Hindlimb muscle (tissue), 1 donor: ENCODE results near the gene EME2. TPM values are rescaled to one million over a fixed set of nuclear protein-coding genes. Genes with fewer than 3 reads are reported as not detected.
"Not testable (repeated sequence)": the region's sequence is repeated elsewhere in the genome, so short reads cannot be mapped to it uniquely, and the experiment has no call there.

ENCODE experiments used
- DNase-seq: peaks from one replicate; pipeline ENCODE4 v3.0.0-alpha.2; 2013
- polyA plus RNA-seq: library from polyadenylated mRNA; unstranded; fragments of 120-200 nt; gene quantifications from one replicate; pipeline ENCODE4 v1.2.1, GENCODE V29; 2013; ENCODE audit not compliant: insufficient read length

EME2 gene
- polyA plus RNA-seq, 1 donor = 7.2 TPM

DNA sequence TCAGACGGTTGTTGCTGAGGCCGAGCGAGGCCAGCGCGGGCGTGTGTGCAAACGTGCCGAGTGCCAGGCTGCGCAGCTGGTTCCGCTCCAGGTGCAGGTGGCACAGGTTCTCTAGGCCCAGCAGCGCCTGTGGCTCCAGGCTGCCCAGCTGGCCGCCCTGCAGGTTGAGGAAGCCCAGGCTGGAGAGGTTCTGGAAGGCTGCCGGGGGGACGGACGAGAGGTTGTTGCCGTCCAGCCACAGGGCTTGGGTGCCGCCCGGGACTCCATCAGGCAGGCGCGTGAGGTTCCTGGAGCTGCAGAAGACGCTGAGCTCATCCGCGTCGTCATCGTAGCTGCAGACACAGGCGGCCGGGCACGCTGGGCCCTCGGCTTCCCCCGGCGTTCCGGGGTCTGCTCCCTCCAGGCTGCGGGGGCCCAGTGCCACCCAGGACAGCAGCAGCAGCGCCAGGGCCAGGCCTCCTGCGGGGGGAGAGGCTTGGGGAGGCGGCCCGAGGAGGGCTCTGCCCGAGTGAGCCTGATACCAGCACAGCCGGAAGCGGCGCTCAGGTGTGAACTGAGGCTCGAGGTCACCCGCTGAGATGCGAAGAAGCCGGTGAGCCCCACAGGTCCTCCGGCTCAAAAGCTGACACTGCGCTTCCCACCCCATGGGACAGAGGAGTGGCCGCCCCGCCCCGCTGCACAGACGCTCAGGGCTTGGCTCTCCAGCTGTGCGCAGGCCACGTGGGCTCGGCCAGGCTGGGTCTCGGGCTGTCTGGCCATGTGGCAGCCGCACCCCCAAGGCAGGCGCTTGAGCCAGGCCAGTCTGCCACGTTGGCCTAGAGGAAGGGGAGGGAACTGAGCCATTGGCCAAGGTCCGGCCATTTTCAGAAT lies 19.6 kb downstream of the EME2 start:
- DNase-seq = no peak

DNA sequence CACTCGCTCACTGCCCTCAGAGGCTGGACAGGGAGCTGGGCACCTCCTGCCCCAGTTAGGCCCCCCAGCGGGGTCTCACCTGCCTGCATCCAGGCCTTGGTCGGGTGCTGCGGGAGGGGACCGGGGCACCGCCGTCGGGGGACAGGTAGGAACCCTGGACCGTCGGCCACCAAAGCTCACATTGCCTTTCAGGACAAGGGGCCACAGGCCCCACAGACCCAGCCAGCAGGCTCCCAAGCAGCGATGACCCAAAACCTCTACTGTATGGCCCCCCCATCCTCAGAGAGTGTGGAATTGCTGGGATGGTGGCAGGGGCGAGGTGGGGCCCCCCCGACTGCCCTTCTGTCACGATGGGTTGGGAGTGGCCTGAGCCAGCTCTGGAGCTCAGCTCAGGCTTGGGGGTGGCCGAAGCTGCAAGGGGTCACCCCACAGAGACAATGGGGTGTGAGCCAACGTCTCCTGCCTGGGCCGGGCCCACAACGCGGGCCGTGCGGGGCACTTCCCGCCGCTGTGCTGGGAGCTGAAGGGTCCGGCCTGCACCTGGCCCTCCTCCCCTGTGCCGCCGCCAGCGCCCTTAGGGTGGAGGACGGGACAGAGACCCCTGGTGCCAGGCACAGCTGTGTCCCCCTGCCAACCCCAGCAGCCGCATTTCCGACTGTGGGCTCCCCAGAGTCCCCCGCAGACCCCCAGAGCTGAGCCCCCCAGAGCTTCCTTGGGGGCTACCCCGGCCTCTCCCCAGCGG lies 20.4 kb downstream of the EME2 start:
- no peak for DNase-seq

DNA sequence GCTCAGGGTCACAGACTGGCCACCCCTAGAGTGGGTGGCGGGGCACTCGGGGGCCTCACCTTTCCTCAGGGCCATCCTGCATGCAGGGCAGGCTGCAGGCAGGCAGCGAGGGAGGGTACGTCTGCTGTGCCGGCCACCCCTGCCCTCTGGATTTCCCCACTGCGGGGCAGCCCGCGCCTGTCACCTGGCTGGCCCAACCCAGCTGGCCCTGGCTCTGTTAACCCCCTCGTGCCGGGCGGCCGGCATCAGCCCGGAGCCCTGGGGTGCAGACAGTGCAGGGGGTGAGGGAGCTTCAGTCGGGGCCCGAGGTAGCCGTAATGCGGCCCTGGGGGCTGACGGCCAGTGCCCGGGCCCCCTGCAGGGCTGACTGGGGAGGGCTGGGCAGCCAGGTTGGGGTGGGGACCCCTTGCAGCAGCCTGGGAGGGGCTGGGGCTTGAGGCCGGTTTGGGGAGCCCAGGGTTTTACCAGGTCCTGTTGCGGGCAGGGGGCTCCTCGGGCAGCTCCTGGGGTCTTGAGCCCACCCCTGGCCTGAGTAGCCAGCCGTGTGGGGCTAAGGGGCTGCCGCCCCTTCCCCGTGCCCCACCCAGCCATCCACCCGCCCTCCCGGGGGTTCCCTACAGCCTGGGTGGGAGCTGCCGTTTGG lies 21.1 kb downstream of the EME2 start, which contains the start of gene IGFALS:
TSS of gene IGFALS (minus strand) at position 128 of the 643 bp plus-strand sequence. CDS start at position 75, 53 bp downstream.
- no peak for DNase-seq

DNA sequence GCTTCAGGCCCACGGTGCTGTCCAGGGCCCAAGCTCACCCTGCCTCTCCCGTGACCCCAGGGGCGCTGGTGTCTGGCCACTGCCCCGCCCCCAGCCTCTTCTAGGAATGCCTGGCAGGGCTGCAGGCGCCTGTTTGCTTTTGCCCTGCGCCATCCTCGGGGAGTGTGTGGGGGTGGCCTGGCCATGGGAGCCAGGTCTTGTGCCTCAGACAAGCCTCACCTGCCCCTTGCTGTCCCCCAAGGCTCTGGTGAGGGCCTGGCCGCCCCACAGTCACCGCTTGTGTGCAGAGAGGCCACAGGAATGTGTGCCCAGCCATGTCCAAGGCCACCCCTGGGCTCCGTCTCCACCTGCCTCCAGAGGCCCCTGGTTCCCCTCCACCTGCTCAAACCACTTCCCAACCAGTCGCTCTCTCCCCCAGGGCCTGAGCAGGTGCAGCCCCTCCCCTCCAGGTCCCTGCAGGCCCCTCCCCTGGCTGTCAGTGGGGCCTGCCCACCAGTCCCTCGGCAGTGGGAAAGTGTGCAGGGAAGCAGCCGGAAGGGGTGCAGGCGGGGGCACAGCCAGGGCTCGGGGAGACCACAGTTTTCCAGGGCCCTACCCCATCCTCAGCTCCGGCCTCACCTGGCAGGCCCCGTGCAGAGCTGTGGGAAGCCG lies 21.7 kb downstream of the EME2 start:
- no peak for DNase-seq

- no peak for DNase-seq
Observed at GRCh38 chr16:1794908-1795666, 22.5 kb downstream of the EME2 start.

GRCh38 chr16:1799263-1799662 lies 26.7 kb downstream of the EME2 start:
- not testable (repeated sequence) for DNase-seq

DNA sequence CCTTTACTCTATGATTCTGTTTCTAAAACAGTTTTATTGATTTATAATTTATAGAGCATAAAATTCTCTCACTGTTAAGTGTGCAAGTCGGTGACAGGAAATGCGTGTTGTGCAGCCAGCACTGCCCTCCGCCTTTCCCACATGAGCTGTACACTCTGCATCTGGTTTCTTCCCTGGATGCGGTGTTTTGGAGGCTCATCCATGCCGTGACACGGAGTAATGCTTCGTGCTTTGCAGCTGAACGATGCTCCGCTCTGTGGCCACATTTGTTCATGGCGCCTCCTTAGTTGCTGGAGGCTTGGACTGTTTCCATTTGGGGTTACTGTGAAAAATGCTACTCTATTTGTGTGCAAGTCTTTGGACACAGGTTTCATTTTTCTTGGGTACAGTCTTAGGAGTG lies 28.1 kb downstream of the EME2 start:
- DNase-seq = no peak

DNA sequence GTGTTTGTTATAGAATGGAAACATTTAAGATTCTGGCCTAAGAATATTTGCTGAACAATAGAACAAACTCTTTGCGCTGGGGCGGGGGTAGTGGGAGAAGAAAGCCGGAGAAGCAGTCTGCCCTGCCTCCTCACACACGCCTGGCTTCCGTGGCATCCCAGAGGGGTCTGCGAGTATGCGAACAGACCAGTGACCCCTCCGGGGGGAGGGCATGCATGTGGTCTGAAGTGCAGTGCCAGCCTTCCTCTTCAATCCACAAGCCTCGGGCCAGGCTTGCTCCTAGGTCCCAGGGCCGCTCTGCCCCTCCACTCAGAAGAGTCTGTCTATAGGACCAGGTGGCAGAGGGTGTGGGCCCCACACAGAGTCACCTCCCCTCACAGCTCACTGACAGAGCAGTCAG lies 35.0 kb downstream of the EME2 start:
- no peak for DNase-seq

DNA sequence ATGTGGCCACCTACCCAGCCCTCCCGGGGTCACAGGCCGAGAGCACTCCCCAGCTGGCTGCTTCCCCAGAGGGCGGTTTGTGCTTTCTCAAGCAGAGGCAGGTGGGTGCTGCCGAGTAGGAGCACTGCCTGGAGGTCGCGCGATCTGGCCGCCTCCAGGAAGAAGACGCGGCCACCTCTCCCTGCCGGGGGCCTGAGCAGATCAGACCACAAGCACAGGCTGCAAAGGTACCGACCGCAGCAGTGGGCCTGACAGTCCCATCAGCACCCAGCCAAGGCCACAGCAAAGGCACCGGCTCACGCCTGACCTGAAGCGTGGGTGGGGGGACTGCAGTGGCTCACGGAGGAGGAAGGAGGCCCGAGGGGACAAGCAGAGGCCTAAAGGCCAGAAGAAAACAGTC lies 36.1 kb downstream of the EME2 start:
- DNase-seq = no peak

- no peak for DNase-seq
Observed at GRCh38 chr16:1809281-1809801, 36.7 kb downstream of the EME2 start.

DNA sequence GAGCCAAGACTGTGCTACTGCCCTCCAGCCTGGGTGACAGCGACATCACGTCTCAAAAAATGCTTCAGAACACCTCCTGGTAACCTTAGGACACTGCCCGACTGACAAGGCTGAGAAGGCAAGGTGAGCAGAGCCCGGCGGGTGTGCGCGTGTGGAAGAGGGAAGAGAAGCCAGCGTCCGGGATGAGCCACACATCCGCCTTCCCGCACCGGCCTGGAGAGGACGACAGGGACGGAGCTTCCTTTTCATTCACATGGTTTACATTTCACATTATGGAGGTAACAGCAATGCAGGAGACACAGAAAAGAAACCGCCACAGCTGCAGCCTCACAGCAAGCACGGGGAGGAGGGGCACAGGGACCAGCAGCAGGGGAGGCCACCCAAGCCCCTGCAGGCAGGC lies 37.5 kb downstream of the EME2 start:
- no peak for DNase-seq

- no peak for DNase-seq
Observed at GRCh38 chr16:1810536-1810935, 37.9 kb downstream of the EME2 start.

DNA sequence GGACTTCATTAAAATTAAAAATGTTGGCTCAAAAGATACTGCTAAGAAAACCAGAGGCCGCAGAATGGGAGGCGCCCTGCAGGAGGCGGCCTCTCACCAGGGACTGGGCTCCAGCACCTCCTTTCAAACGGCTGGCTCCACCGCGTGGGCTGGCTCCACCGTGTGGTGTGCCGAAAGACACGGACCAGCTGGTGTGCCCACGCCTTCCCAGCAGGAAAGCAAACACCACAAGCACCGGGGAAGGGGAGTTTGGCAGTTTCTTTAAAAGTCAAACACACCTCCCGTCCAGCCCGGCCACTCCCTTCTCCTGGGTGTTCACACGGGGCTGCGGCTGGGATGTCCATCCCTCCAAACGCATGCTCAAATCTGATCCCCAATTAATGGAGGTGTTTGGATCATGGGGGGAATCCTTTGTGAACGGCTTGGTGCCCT lies 40.1 kb downstream of the EME2 start:
- DNase-seq = no peak

DNA sequence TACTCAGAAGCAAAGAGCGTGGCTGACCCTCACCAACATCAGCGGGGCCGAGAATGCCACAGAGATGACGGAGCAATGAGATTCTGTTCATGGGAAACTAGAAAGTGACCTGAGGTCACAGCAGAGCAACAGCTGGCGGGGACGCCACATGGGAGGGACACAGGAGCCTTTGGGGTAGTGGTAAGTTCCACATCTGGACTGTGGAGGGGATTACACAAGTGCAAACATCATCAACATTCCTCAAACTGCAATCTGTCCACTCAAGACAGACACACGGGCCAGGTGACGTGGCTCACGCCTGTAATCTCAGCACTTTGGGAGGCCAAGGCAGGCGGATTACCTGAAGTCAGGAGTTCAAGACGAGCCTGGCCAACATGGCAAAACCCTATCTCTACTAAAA lies 42.9 kb downstream of the EME2 start:
- DNase-seq = no peak

- no peak for DNase-seq
Observed at GRCh38 chr16:1816396-1817275, 44.0 kb downstream of the EME2 start.

DNA sequence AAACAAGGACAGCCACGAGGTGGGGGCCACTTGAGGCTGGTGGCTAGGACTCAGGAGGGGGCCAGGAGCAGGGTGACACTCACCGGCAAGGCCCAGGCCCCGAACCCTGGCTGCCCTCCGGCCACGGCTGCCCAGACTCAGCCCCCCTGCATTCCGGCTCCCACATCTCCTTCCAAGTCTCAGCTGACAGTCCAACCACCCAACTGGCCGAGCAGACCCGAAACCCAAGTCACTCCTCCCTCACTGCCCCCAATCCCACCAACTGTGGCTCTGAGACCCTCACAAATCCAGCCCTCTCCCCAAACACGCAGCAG lies 44.6 kb downstream of the EME2 start:
- no peak for DNase-seq

DNA sequence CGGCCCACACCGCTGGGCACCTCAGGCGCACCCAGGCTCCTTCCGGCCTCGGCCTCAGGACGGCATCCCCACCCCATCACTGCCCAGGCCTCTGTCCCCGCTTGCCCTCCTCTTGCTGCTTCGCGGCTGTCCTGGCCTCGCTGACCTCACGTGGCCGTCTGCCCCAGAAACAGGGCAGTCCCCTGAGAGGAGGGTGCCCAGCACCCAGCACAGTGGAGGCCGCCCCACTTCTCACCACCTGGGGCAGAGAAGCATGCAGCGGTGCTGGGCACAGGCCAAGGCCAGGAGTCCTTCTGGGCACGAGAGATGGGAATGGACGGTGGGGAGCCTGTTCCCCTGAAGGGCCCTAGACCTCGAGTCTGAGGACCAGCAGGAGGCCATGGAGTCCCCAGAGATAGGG lies 45.1 kb downstream of the EME2 start:
- DNase-seq = no peak

GRCh38 chr16:1818204-1818872 lies 45.7 kb downstream of the EME2 start:
- no peak for DNase-seq

DNA sequence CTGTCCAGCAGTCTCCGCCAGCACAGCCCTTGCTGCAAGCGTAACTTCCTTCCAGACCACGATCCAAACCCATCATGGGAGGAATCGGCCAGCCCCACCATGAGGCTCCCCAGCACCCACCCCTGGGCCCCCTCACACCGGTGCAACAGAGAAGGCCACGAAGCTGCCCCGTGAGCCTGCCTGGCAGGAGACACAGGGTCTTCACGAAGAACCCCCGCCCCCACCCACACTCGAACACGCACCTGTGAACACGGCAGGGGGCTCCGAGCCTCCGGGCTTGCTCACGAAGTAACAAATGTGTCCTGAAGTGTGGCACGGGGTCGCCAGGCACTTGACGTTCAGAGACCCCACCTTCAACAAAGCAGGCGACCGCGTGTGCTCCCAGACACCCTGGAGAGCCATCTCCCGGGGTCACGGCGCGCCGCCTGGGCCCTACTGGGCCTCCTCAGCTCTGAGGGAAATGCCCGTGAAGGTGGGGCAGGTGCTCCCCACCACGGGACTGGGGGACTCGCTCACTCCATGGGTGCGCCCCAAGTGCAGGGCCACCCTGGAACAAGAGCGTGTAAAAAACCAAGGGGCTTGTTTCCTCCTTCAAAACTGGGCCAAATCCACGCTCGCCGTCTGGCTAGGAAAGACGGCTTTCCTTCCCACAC lies 46.4 kb downstream of the EME2 start:
- no peak for DNase-seq

GRCh38 chr16:1819611-1820010 lies 47.0 kb downstream of the EME2 start:
- DNase-seq = no peak
